Prostate gland (tissue), 2 donors: Measurements from ENCODE around the gene AKAP13.

Source experiments
- CTCF ChIP-seq, 4 experiments: fragments of 200-600 bp in 2 of 4; fragments of 450-650 bp in 2 of 4; sonication (generic) in 2 of 4; IDR thresholded peaks; 1 replicate in 3 of 4; 2 replicates in 1 of 4; pipeline ENCODE4 v1.5.1; 2016 to 2019; ENCODE audit warnings: antibody characterized with exemption in 4 of 4, mild to moderate bottlenecking in 2 of 4, moderate library complexity in 2 of 4
- POLR2A ChIP-seq: fragments of 450-650 bp; IDR thresholded peaks from one replicate; pipeline ENCODE4 v1.6.1; 2016; ENCODE audit warnings: antibody characterized with exemption, mild to moderate bottlenecking

GRCh38 chr15:85592148-85592547 is 211.7 kb downstream of the AKAP13 start:
- TF ChIP-seq POLR2A = no peak
- peak in 1 of 4 experiments; percentile 5 for TF ChIP-seq CTCF (IDR thresholded peaks at IDR 0.05)
